ENCODE results near the gene RBM4B.

RBM4B gene

GRCh38 chr11:66638177-66639065, 39.3 kb downstream of the RBM4B start, which contains the start of gene RBM4:
RBM4 (plus strand) TSS chr11:66638703; CDS start chr11:66639712, 1,009 bp downstream.
- H3K79me2 ChIP-seq (ENCODE audit: insufficient read depth, low read length) = peaks cover 64% of the 10 kb centered on the region
- H3F3A ChIP-seq (ENCODE audit: insufficient read depth, low read length) = peaks cover 24% of the 10 kb centered on the region
- TF ChIP-seq, protein P1, sequence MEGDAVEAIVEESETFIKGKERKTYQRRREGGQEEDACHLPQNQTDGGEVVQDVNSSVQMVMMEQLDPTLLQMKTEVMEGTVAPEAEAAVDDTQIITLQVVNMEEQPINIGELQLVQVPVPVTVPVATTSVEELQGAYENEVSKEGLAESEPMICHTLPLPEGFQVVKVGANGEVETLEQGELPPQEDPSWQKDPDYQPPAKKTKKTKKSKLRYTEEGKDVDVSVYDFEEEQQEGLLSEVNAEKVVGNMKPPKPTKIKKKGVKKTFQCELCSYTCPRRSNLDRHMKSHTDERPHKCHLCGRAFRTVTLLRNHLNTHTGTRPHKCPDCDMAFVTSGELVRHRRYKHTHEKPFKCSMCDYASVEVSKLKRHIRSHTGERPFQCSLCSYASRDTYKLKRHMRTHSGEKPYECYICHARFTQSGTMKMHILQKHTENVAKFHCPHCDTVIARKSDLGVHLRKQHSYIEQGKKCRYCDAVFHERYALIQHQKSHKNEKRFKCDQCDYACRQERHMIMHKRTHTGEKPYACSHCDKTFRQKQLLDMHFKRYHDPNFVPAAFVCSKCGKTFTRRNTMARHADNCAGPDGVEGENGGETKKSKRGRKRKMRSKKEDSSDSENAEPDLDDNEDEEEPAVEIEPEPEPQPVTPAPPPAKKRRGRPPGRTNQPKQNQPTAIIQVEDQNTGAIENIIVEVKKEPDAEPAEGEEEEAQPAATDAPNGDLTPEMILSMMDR (IDR thresholded peaks at IDR 0.05; ENCODE audit: low read length) = no peak
- no peak for TF ChIP-seq EZH2 (IDR thresholded peaks at IDR 0.05; ENCODE audit: borderline replicate concordance, low read length)
- H3K36me3 ChIP-seq (ENCODE audit: insufficient read depth, low read length) = peaks cover 81% of the 10 kb centered on the region
- peak within 1 kb of the TSS; percentile 80 for H3K27ac ChIP-seq (ENCODE audit: low read depth, low read length, poor library complexity, severe bottlenecking)
- peak within 1 kb of the TSS; percentile 100 for H3K4me2 ChIP-seq (ENCODE audit: low read length)
- H3K27me3 ChIP-seq (ENCODE audit: insufficient read depth, low read length) = no peaks in the 10 kb centered on the region
- H3K4me1 ChIP-seq (ENCODE audit: insufficient read depth, low read length, severe bottlenecking) = peaks cover 56% of the 10 kb centered on the region
- H4K20me1 ChIP-seq (ENCODE audit: insufficient read depth, low read length) = peaks cover 5% of the 10 kb centered on the region; the same call in 1 of the 2 replicates
- H3K9me2 ChIP-seq (ENCODE audit: low read depth, low read length) = no peaks in the 10 kb centered on the region
- H2AFZ ChIP-seq (ENCODE audit: low read length) = no peak within 1 kb of the TSS
- peak within 1 kb of the TSS; percentile 96 for H3K9ac ChIP-seq (ENCODE audit: low read length)
- no peaks in the 10 kb centered on the region for H3K9me3 ChIP-seq (ENCODE audit: low read length)
- peak within 1 kb of the TSS; percentile 96 for H3K4me3 ChIP-seq (ENCODE audit: low read depth, low read length, poor library complexity, severe bottlenecking)

GRCh38 chr11:66637557-66638176, 40.0 kb downstream of the RBM4B start:
- Histone ChIP-seq H3K9me2 (ENCODE audit: low read depth, low read length) (no peaks in the 10 kb centered on the region), H3K79me2 (ENCODE audit: insufficient read depth, low read length) (peaks cover 56% of the 10 kb centered on the region), H4K20me1 (ENCODE audit: insufficient read depth, low read length) (peaks cover 5% of the 10 kb centered on the region; the same call in 1 of the 2 replicates), H3K4me2 (ENCODE audit: low read length) (peak overlapping the region; percentile 73), H3K27me3 (ENCODE audit: insufficient read depth, low read length) (no peaks in the 10 kb centered on the region), H3K4me3 (ENCODE audit: low read depth, low read length, poor library complexity, severe bottlenecking) (peak overlapping the region; percentile 53), H3K4me1 (ENCODE audit: insufficient read depth, low read length, severe bottlenecking) (peaks cover 54% of the 10 kb centered on the region), H3K36me3 (ENCODE audit: insufficient read depth, low read length) (peaks cover 81% of the 10 kb centered on the region), H3K9ac (ENCODE audit: low read length) (peak overlapping the region; percentile 57), H3K9me3 (ENCODE audit: low read length) (no peaks in the 10 kb centered on the region), H3F3A (ENCODE audit: insufficient read depth, low read length) (peaks cover 25% of the 10 kb centered on the region), H3K27ac (ENCODE audit: low read depth, low read length, poor library complexity, severe bottlenecking) (peak overlapping the region; percentile 80), H2AFZ (ENCODE audit: low read length) (no peak overlapping the region)
- TF ChIP-seq, protein P1 (IDR thresholded peaks at IDR 0.05; ENCODE audit: low read length) = no peak
- TF ChIP-seq EZH2 (IDR thresholded peaks at IDR 0.05; ENCODE audit: borderline replicate concordance, low read length) = no peak

GRCh38 chr11:66636411-66636810, 41.3 kb downstream of the RBM4B start:
- Histone ChIP-seq H3K4me1 (ENCODE audit: insufficient read depth, low read length, severe bottlenecking) (peaks cover 41% of the 10 kb centered on the region), H3K27ac (ENCODE audit: low read depth, low read length, poor library complexity, severe bottlenecking) (peak overlapping the region; percentile 80), H3K9ac (ENCODE audit: low read length) (no peak overlapping the region), H4K20me1 (ENCODE audit: insufficient read depth, low read length) (no peaks in the 10 kb centered on the region), H3K9me2 (ENCODE audit: low read depth, low read length) (no peaks in the 10 kb centered on the region), H3K9me3 (ENCODE audit: low read length) (no peaks in the 10 kb centered on the region), H2AFZ (ENCODE audit: low read length) (no peak overlapping the region), H3K79me2 (ENCODE audit: insufficient read depth, low read length) (peaks cover 53% of the 10 kb centered on the region), H3K4me2 (ENCODE audit: low read length) (no peak overlapping the region; the same call in 1 of the 2 replicates), H3K4me3 (ENCODE audit: low read depth, low read length, poor library complexity, severe bottlenecking) (no peak overlapping the region), H3K36me3 (ENCODE audit: insufficient read depth, low read length) (peaks cover 81% of the 10 kb centered on the region), H3F3A (ENCODE audit: insufficient read depth, low read length) (peaks cover 25% of the 10 kb centered on the region), H3K27me3 (ENCODE audit: insufficient read depth, low read length) (no peaks in the 10 kb centered on the region)
- no peak for TF ChIP-seq EZH2 (IDR thresholded peaks at IDR 0.05; ENCODE audit: borderline replicate concordance, low read length)
- TF ChIP-seq, protein P1 (IDR thresholded peaks at IDR 0.05; ENCODE audit: low read length) = no peak

Data from OCI-LY1 (cell line).